Suppressor macrophage (primary cell): ENCODE results near the gene PLXNA4.

Experiments used
- DNase-seq, 4 experiments: peaks; one replicate each; pipeline ENCODE4 v3.0.0-alpha.2; 2020 to 2022

Gene PLXNA4

GRCh38 chr7:132100981-132101380 lies 475.3 kb downstream of the PLXNA4 start:
- no peak for DNase-seq

- no peak for DNase-seq
Measured at GRCh38 chr7:132100483-132100882, 475.8 kb downstream of the PLXNA4 start.

- no peak for DNase-seq
Measured at GRCh38 chr7:132099163-132099562, 477.1 kb downstream of the PLXNA4 start.

- DNase-seq = no peak
Measured at GRCh38 chr7:132098327-132098726, 477.9 kb downstream of the PLXNA4 start.

GRCh38 chr7:132097550-132098134 lies 478.6 kb downstream of the PLXNA4 start:
- DNase-seq = no peak

- no peak for DNase-seq
Measured at GRCh38 chr7:132095111-132095765, 481.0 kb downstream of the PLXNA4 start.

- DNase-seq = no peak
Measured at GRCh38 chr7:132092106-132092505, 484.2 kb downstream of the PLXNA4 start.

- DNase-seq = no peak
Measured at GRCh38 chr7:132091706-132092105, 484.6 kb downstream of the PLXNA4 start.

GRCh38 chr7:132090444-132090843 lies 485.8 kb downstream of the PLXNA4 start:
- no peak for DNase-seq

- DNase-seq = no peak
Measured at GRCh38 chr7:132089356-132089755, 486.9 kb downstream of the PLXNA4 start.

GRCh38 chr7:132087421-132087820 lies 488.8 kb downstream of the PLXNA4 start:
- DNase-seq = no peak

GRCh38 chr7:132084776-132085388 lies 491.4 kb downstream of the PLXNA4 start:
- no peak for DNase-seq

- DNase-seq = no peak
Measured at GRCh38 chr7:132083537-132084123, 492.6 kb downstream of the PLXNA4 start.

- no peak for DNase-seq
Measured at GRCh38 chr7:132083126-132083525, 493.1 kb downstream of the PLXNA4 start.

- DNase-seq = no peak
Measured at GRCh38 chr7:132082394-132082793, 493.9 kb downstream of the PLXNA4 start.

- DNase-seq = no peak
Measured at GRCh38 chr7:132081686-132082085, 494.6 kb downstream of the PLXNA4 start.

- DNase-seq = no peak
Measured at GRCh38 chr7:132080967-132081668, 495.2 kb downstream of the PLXNA4 start.

GRCh38 chr7:132080467-132080866 lies 495.8 kb downstream of the PLXNA4 start:
- DNase-seq = no peak

GRCh38 chr7:132078891-132079735 lies 497.2 kb downstream of the PLXNA4 start:
- no peak for DNase-seq

- no peak for DNase-seq
Measured at GRCh38 chr7:132077971-132078685, 498.1 kb downstream of the PLXNA4 start.

- DNase-seq = no peak
Measured at GRCh38 chr7:132076301-132077035, 499.8 kb downstream of the PLXNA4 start.
